Common myeloid progenitor, CD34-positive (primary cell): ENCODE results near the gene ST6GALNAC3.

Source experiments
- CTCF ChIA-PET: fragments of 350-600 bp; sonication (Branson Sonifier 250); formaldehyde crosslinking; loops from one replicate; lab custom pipeline; 2021; ENCODE audit warnings: antibody characterized with exemption; lab: Charles Lee
- POLR2A ChIA-PET: fragments of 350-600 bp; sonication (Branson Sonifier 250); formaldehyde crosslinking; loops from one replicate; lab custom pipeline; 2021; ENCODE audit warnings: antibody characterized with exemption; lab: Charles Lee
- DNase-seq, 3 donors: peaks; one replicate each; pipeline versions ENCODE4 v3.0.0 to v3.0.0-alpha.2; 2013
- H3K27ac ChIP-seq, 2 experiments: 1 replicate in 1 of 2; 2 replicates in 1 of 2; pipeline ENCODE4 v1.7.0; 2013; ENCODE audit warnings: inconsistent platforms in 2 of 2, low read length in 2 of 2, mild to moderate bottlenecking in 2 of 2, low read depth in 1 of 2, moderate library complexity in 1 of 2; ENCODE audit not compliant: severe bottlenecking in 2 of 2, insufficient read depth in 1 of 2, poor library complexity in 1 of 2
- H3K27me3 ChIP-seq, 5 experiments: replicated peaks in 2 of 5; 1 replicate in 3 of 5; 2 replicates in 2 of 5; pipeline versions ENCODE4 v1.6.1 to v1.7.0; 2013; ENCODE audit warnings: low read length in 4 of 5, mild to moderate bottlenecking in 2 of 5, moderate library complexity in 2 of 5, inconsistent platforms in 1 of 5; ENCODE audit not compliant: insufficient read depth in 5 of 5, control insufficient read depth in 4 of 5
- H3K36me3 ChIP-seq, 4 experiments: 1 replicate in 2 of 4; 2 replicates in 2 of 4; pipeline versions ENCODE4 v1.6.1 to v1.7.0; 2013; ENCODE audit warnings: low read length in 3 of 4, control low read depth in 1 of 4, mild to moderate bottlenecking in 1 of 4; ENCODE audit not compliant: control insufficient read depth in 4 of 4, insufficient read depth in 4 of 4
- H3K4me1 ChIP-seq, 4 experiments: 1 replicate in 3 of 4; 2 replicates in 1 of 4; pipeline versions ENCODE4 v1.6.1 to v1.7.1; 2013; ENCODE audit warnings: low read length in 3 of 4, mild to moderate bottlenecking in 3 of 4, control low read depth in 1 of 4, inconsistent platforms in 1 of 4, moderate library complexity in 1 of 4; ENCODE audit not compliant: control insufficient read depth in 4 of 4, insufficient read depth in 4 of 4; ENCODE audit errors: control extremely low read depth in 1 of 4
- H3K4me3 ChIP-seq, 7 experiments: 1 replicate in 4 of 7; 2 replicates in 3 of 7; pipeline versions ENCODE4 v1.5.1 to v1.7.0; 2013; ENCODE audit warnings: mild to moderate bottlenecking in 7 of 7, low read length in 6 of 7, moderate library complexity in 6 of 7, inconsistent platforms in 2 of 7, low read depth in 2 of 7, control low read depth in 1 of 7; ENCODE audit not compliant: insufficient read depth in 4 of 7, control insufficient read depth in 1 of 7; ENCODE audit errors: extremely low read depth in 1 of 7
- H3K9me3 ChIP-seq, 5 experiments: 1 replicate in 4 of 5; 2 replicates in 1 of 5; pipeline versions ENCODE4 v1.6.1 to v1.7.1; 2013; ENCODE audit warnings: low read length in 4 of 5, mild to moderate bottlenecking in 2 of 5, inconsistent platforms in 1 of 5, low read depth in 1 of 5, moderate library complexity in 1 of 5; ENCODE audit not compliant: control insufficient read depth in 4 of 5, insufficient read depth in 2 of 5; ENCODE audit errors: control extremely low read depth in 1 of 5
- WGBS: methylation state at CpG from one replicate; pipeline ENCODE4 v1.1.5; 2013; ENCODE audit not compliant: insufficient coverage; 5-methylcytosine and 5-hydroxymethylcytosine counted together

Gene ST6GALNAC3

GRCh38 chr1:76254104-76255030 is 179.8 kb downstream of the ST6GALNAC3 start:
- H3K9me3 ChIP-seq, result no peaks in the 10 kb centered on the region
- H3K4me3 ChIP-seq, result no peak overlapping the region
- peaks cover 0 to 20% (median 4%) of the 10 kb centered on the region in 4 experiments for H3K4me1 ChIP-seq
- DNase-seq, result peak in 2 of 3 donors; percentile 56 to 73
- ChIA-PET POLR2A (no interaction called here), CTCF (no interaction called here)
- H3K36me3 ChIP-seq, result no peaks in the 10 kb centered on the region
- H3K27ac ChIP-seq, result no peak overlapping the region
- 94% methylated on average over 4 of the region's 9 CpGs for WGBS
- H3K27me3 ChIP-seq, result no peaks in the 10 kb centered on the region

GRCh38 chr1:76256289-76257223 is 182.0 kb downstream of the ST6GALNAC3 start:
- no peaks in the 10 kb centered on the region for H3K9me3 ChIP-seq
- peak in 1 of 3 donors; percentile 33 for DNase-seq
- POLR2A ChIA-PET, result no interaction called here
- CTCF ChIA-PET, result no interaction called here
- no CpG with 5 or more reads among the region's 3 CpGs for WGBS
- H3K4me1 ChIP-seq, result peaks cover 7 to 32% (median 9%) of the 10 kb centered on the region in 4 experiments
- peak overlapping the region in 1 of 7 experiments; percentile 35 for H3K4me3 ChIP-seq
- no peaks in the 10 kb centered on the region for H3K27me3 ChIP-seq
- no peak overlapping the region for H3K27ac ChIP-seq
- no peaks in the 10 kb centered on the region for H3K36me3 ChIP-seq

DNA sequence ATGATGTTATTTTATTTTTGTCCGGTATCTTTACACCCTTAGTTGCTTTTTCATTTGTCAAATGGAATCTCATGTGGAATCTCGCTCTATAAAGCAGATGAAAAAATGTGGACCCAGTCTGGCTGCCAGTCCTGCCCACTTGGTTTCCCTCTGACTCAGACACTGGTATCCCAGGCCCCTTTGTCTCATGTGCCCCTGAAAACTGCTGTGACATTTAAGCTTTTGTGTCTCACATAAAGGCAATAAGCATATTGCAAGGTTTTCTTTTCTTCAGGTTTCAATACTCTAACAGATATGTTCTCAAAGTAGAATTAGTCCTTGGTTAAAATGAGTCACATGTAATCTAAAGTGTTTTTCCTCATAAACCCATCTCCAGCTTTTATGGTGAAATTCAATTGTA is 183.3 kb downstream of the ST6GALNAC3 start:
- H3K27me3 ChIP-seq, result no peaks in the 10 kb centered on the region
- WGBS, result 100% methylated on average over 2 of the region's 2 CpGs
- CTCF ChIA-PET, result no interaction called here
- H3K36me3 ChIP-seq, result no peaks in the 10 kb centered on the region
- H3K4me3 ChIP-seq, result no peak overlapping the region
- POLR2A ChIA-PET, result no interaction called here
- DNase-seq, result no peak
- no peak overlapping the region for H3K27ac ChIP-seq
- H3K4me1 ChIP-seq, result peaks cover 7 to 44% (median 9%) of the 10 kb centered on the region in 4 experiments
- H3K9me3 ChIP-seq, result no peaks in the 10 kb centered on the region

- DNase-seq, result no peak
- Histone ChIP-seq H3K27ac (no peak overlapping the region), H3K36me3 (no peaks in the 10 kb centered on the region), H3K27me3 (no peaks in the 10 kb centered on the region), H3K9me3 (no peaks in the 10 kb centered on the region), H3K4me3 (no peak overlapping the region), H3K4me1 (peaks cover 7 to 43% (median 9%) of the 10 kb centered on the region in 4 experiments)
- 100% methylated on average over 1 of the region's 1 CpG for WGBS
- ChIA-PET POLR2A (no interaction called here), CTCF (no interaction called here)
Observed at GRCh38 chr1:76259270-76259669, 184.7 kb downstream of the ST6GALNAC3 start.

DNA sequence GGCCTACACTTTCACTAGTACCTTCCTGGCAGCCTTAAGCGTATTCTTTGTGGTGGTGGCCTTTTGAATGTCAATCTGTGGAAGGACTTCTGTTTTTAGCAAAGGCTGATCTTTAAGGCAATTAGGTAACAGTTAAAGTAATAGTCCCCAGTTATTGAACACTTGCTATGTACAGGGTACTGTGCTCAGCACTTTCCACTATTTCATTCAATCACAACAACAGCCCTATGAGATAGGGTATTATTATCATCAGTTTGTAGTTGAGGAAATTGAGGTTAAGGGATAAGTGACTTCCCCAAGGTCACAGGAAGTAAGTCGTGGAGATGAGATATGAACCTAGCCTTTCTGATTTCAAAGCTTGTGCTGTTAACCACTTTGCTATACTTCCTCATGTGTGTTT is 185.7 kb downstream of the ST6GALNAC3 start:
- H3K27ac ChIP-seq, result no peak overlapping the region
- no peak overlapping the region for H3K4me3 ChIP-seq
- CTCF ChIA-PET, result no interaction called here
- POLR2A ChIA-PET, result no interaction called here
- no peaks in the 10 kb centered on the region for H3K27me3 ChIP-seq
- no peaks in the 10 kb centered on the region for H3K36me3 ChIP-seq
- peaks cover 7 to 33% (median 9%) of the 10 kb centered on the region in 4 experiments for H3K4me1 ChIP-seq
- no peaks in the 10 kb centered on the region for H3K9me3 ChIP-seq
- WGBS, result no CpG with 5 or more reads among the region's 2 CpGs
- DNase-seq, result peak in 2 of 3 donors; percentile 36 to 66

DNA sequence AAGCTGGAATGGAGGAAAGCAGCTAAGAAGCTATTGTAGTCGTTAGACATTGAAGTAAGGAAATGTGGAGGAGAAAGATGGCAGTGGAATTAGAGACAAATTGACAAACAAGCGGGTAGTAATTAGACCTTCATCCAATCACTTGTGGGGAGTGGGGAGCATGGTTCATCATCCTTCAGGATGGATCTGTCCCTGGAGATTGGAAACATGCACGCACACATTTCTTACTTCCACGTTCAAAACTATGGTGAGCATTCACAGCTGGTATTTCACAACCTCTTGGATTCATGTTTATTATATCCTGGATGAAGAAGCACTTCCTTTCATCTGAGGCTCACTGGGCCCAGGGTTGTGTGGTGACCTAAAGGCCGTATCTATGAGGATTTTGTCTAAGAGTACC is 188.1 kb downstream of the ST6GALNAC3 start:
- Histone ChIP-seq H3K27ac (no peak overlapping the region), H3K27me3 (no peaks in the 10 kb centered on the region), H3K9me3 (no peaks in the 10 kb centered on the region), H3K4me3 (no peak overlapping the region), H3K4me1 (peaks cover 4 to 29% (median 7%) of the 10 kb centered on the region in 4 experiments), H3K36me3 (no peaks in the 10 kb centered on the region)
- ChIA-PET CTCF (no interaction called here), POLR2A (no interaction called here)
- WGBS, result 100% methylated on average over 3 of the region's 5 CpGs
- DNase-seq, result no peak
